Measurements from ENCODE around the gene MYO5A. TPM values are rescaled to one million over a fixed set of nuclear protein-coding genes. Genes with fewer than 3 reads are reported as not detected.

The MYO5A gene
- total RNA-seq, 2 experiments from 2014 or later: 19.2 to 22.6 TPM

GRCh38 chr15:52466134-52466701, 62.5 kb downstream of the MYO5A start:
- Mint-ChIP-seq H3K4me3 (no peak overlapping the region), H3K4me1 (ENCODE audit: low read depth) (peaks cover 43% of the 10 kb centered on the region), H3K36me3 (ENCODE audit: low read depth) (peaks cover 9% of the 10 kb centered on the region), H3K27me3 (no peaks in the 10 kb centered on the region), H3K9me3 (peaks cover 11% of the 10 kb centered on the region), H3K27ac (peak overlapping the region; percentile 25)
- TF ChIP-seq CTCF (IDR thresholded peaks at IDR 0.05): peak; percentile 33
- DNase-seq: peak; percentile 80
- ChIA-PET POLR2A (interaction anchor here (0.9 to 1.4 kb wide), 4 partner anchors 13 to 62 kb away, joined by 3 read pairs; partner anchors contain the start of gene MYO5A), CTCF (interaction anchor here (1.2 to 1.9 kb wide), 5 partner anchors 14 to 209 kb away, joined by 3 to 6 read pairs (median 4); no protein-coding TSS in a partner anchor)
- peak; percentile 90 for ATAC-seq
- intact Hi-C loops (cut with micrococcal nuclease): no loop called here

GRCh38 chr15:52464478-52464877, 64.2 kb downstream of the MYO5A start:
- Mint-ChIP-seq H3K4me3 (peak overlapping the region; percentile 3), H3K4me1 (ENCODE audit: low read depth) (peaks cover 43% of the 10 kb centered on the region), H3K27me3 (no peaks in the 10 kb centered on the region), H3K36me3 (ENCODE audit: low read depth) (peaks cover 10% of the 10 kb centered on the region), H3K9me3 (peaks cover 11% of the 10 kb centered on the region), H3K27ac (peak overlapping the region; percentile 80)
- CTCF ChIA-PET: interaction anchor here (0.7 to 2.3 kb wide), 4 partner anchors 19 to 101 kb away, joined by 3 to 9 read pairs (median 5); no protein-coding TSS in a partner anchor
- DNase-seq (peak; percentile 24), ATAC-seq (peak; percentile 70)
- intact Hi-C loops (cut with micrococcal nuclease): no loop called here
- POLR2A ChIA-PET: interaction anchor here (0.7 to 1.5 kb wide), 2 partner anchors 15 to 25 kb away, joined by 3 to 5 read pairs; no protein-coding TSS in a partner anchor
- no peak for TF ChIP-seq CTCF (IDR thresholded peaks at IDR 0.05)

DNA sequence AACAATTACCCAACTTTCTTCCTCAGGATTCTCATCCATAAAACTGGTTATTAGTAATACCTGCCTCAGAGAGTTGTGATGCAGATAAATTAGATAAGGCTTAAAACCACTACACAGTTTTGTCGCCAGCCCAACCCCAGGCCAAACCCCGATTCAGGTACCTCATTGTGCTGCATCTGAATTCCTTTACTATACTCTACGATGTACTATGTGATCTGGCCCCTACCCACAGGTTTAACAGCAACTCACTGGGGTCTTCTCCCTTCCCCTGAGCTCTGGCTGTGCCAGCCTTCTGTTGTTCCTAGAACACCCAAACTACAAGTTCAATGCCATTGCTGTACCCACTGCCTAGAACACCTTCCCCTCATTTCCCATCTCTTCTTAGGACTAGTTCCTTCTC, 64.6 kb downstream of the MYO5A start:
- ATAC-seq (no peak), DNase-seq (no peak)
- peak; percentile 4 for TF ChIP-seq CTCF (IDR thresholded peaks at IDR 0.05)
- CTCF ChIA-PET: interaction anchor here (1.0 to 2.3 kb wide), 5 partner anchors 25 to 207 kb away, joined by 3 to 9 read pairs (median 4); no protein-coding TSS in a partner anchor
- POLR2A ChIA-PET: interaction anchor here (0.7 to 1.5 kb wide), 4 partner anchors 15 to 109 kb away, joined by 3 to 5 read pairs (median 3); partner anchors contain the start of gene MYO5A
- Mint-ChIP-seq H3K4me3 (peak overlapping the region; percentile 3), H3K27ac (peak overlapping the region; percentile 80), H3K4me1 (ENCODE audit: low read depth) (peaks cover 43% of the 10 kb centered on the region), H3K9me3 (peaks cover 11% of the 10 kb centered on the region), H3K36me3 (ENCODE audit: low read depth) (peaks cover 12% of the 10 kb centered on the region), H3K27me3 (no peaks in the 10 kb centered on the region)
- intact Hi-C loops (cut with micrococcal nuclease): no loop called here

GRCh38 chr15:52463638-52464037, 65.0 kb downstream of the MYO5A start:
- TF ChIP-seq CTCF (IDR thresholded peaks at IDR 0.05): peak; percentile 23
- ChIA-PET POLR2A (interaction anchor here (0.7 to 1.0 kb wide), 2 partner anchors 65 to 109 kb away, joined by 3 read pairs; partner anchors contain the start of gene MYO5A), CTCF (interaction anchor here (1.0 to 2.3 kb wide), 5 partner anchors 24 to 207 kb away, joined by 3 to 9 read pairs (median 4); no protein-coding TSS in a partner anchor)
- Mint-ChIP-seq H3K4me1 (ENCODE audit: low read depth) (peaks cover 43% of the 10 kb centered on the region), H3K27me3 (no peaks in the 10 kb centered on the region), H3K4me3 (no peak overlapping the region), H3K27ac (peak overlapping the region; percentile 80), H3K36me3 (ENCODE audit: low read depth) (peaks cover 12% of the 10 kb centered on the region), H3K9me3 (peaks cover 11% of the 10 kb centered on the region)
- DNase-seq: no peak
- no peak for ATAC-seq
- intact Hi-C loops (cut with micrococcal nuclease): no loop called here

All from activated CD8-positive, alpha-beta T cell treated with anti-CD3 and anti-CD28 coated beads for 36 hours (primary cell).